ENCODE data around the gene SNRPF. TPM values are rescaled to one million over a fixed set of nuclear protein-coding genes. Genes with fewer than 3 reads are reported as not detected.

Gene SNRPF
- total RNA-seq, 1 experiment from 2014 or later: 71.4 TPM

DNA sequence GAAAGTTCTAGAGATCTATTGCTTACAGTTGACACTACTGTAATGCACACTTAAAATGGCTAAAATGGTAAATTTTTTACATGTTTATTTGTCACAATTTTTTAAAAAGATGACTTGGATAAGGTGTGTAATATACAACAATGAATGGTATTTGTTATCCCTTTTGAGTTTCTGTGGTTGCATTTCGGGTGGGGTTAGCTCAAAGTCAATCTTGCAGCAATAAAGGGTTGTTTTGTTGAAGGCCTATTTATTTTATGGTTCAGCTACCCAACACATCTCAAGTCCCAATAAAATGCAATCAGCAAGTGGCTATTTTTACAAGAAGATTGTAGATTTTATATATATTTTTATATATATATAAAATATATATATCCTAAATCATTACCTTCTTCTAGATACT, 22.1 kb downstream of the SNRPF start:
- Histone ChIP-seq H3K36me3 (ENCODE audit: insufficient read depth, low read length, poor library complexity, severe bottlenecking) (no peaks in the 10 kb centered on the region), H3K27me3 (replicated peaks; ENCODE audit: insufficient read depth, low read depth, low read length, poor library complexity) (no peaks in the 10 kb centered on the region), H3K27ac (ENCODE audit: low read depth, low read length, poor library complexity, severe bottlenecking) (no peak overlapping the region), H3K4me3 (ENCODE audit: low read depth, low read length, poor library complexity, severe bottlenecking) (no peak overlapping the region), H3K9me3 (ENCODE audit: low read depth, low read length, poor library complexity, severe bottlenecking) (peaks cover 6% of the 10 kb centered on the region), H3K4me1 (ENCODE audit: insufficient read depth, low read length, poor library complexity, severe bottlenecking) (peaks cover 6% of the 10 kb centered on the region)
- TF ChIP-seq CTCF (conservative IDR thresholded peaks at IDR 0.05; ENCODE audit: low read depth, low read length): no peak
- no peak for TF ChIP-seq EZH2 (IDR thresholded peaks at IDR 0.05; ENCODE audit: borderline replicate concordance, low read depth, low read length, poor library complexity, severe bottlenecking)
- no peak for DNase-seq (ENCODE audit: low spot score)
- ChIA-PET POLR2A (ENCODE audit: low non-redundant PET) (no interaction called here), CTCF (no interaction called here)
- BruUV-seq (replicated peaks): no TSS peak
- intact Hi-C loops (cut with micrococcal nuclease; ENCODE audit: unreplicated experiment): no loop called here

DNA sequence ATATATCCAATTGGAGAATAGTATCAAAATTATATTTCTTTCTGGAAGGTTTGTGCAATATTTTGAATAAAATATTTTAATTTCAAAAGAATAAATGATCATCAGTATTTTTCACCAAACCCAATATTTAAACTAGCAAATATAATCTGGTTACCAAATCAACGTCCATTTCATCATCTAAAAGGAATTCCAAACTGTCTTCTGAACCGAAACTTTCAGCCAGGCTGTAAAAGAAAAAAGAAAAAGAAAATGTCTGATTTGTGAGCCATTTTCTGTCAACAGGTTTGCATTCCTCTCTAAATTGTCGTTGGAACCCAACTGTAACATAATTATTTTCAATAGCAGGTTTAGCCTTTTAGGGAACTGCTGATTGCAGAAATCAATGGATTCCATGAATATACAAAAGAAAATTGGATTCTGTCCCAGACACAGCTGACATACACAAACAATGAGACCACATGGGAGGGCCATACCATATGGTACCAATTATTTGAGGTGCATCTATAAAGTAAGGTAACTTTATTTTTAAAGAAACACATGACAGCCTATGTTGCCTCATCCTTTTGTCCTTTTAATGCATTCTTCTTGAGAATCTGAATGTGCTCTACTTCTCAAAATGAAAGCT, 22.7 kb downstream of the SNRPF start:
- H3K4me1 ChIP-seq (ENCODE audit: insufficient read depth, low read length, poor library complexity, severe bottlenecking): peaks cover 6% of the 10 kb centered on the region
- ChIA-PET CTCF (no interaction called here), POLR2A (ENCODE audit: low non-redundant PET) (no interaction called here)
- DNase-seq (ENCODE audit: low spot score): peak; percentile 5
- no peak overlapping the region for H3K4me3 ChIP-seq (ENCODE audit: low read depth, low read length, poor library complexity, severe bottlenecking)
- H3K27me3 ChIP-seq (replicated peaks; ENCODE audit: insufficient read depth, low read depth, low read length, poor library complexity): no peaks in the 10 kb centered on the region
- peaks cover 6% of the 10 kb centered on the region for H3K9me3 ChIP-seq (ENCODE audit: low read depth, low read length, poor library complexity, severe bottlenecking)
- intact Hi-C loops (cut with micrococcal nuclease; ENCODE audit: unreplicated experiment): no loop called here
- no TSS peak for BruUV-seq (replicated peaks)
- no peak overlapping the region for H3K27ac ChIP-seq (ENCODE audit: low read depth, low read length, poor library complexity, severe bottlenecking)
- no peak for TF ChIP-seq CTCF (conservative IDR thresholded peaks at IDR 0.05; ENCODE audit: low read depth, low read length)
- TF ChIP-seq EZH2 (IDR thresholded peaks at IDR 0.05; ENCODE audit: borderline replicate concordance, low read depth, low read length, poor library complexity, severe bottlenecking): no peak
- H3K36me3 ChIP-seq (ENCODE audit: insufficient read depth, low read length, poor library complexity, severe bottlenecking): no peaks in the 10 kb centered on the region

DNA sequence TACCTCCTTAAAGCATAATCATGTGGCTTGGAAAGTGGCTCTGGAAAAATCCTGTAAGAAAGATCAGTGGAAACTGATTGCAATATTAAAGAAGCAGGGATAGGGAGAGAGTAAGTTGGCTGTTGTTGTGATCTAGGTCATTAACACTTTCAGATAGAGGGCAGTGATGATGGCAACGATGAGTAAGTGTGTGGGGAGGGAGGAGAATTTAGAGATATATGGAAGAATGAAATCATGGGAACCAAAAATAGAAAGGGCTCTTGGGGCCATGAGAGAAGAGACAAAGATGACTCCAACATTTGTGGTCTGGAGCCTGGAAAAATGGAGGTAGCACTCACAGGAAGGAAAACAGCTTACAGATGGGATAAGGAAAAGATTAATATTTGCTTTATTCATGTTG, 23.3 kb downstream of the SNRPF start:
- CTCF ChIA-PET: no interaction called here
- POLR2A ChIA-PET (ENCODE audit: low non-redundant PET): no interaction called here
- no peaks in the 10 kb centered on the region for H3K27me3 ChIP-seq (replicated peaks; ENCODE audit: insufficient read depth, low read depth, low read length, poor library complexity)
- no peak for TF ChIP-seq CTCF (conservative IDR thresholded peaks at IDR 0.05; ENCODE audit: low read depth, low read length)
- no peak for TF ChIP-seq EZH2 (IDR thresholded peaks at IDR 0.05; ENCODE audit: borderline replicate concordance, low read depth, low read length, poor library complexity, severe bottlenecking)
- H3K4me3 ChIP-seq (ENCODE audit: low read depth, low read length, poor library complexity, severe bottlenecking): no peak overlapping the region
- H3K4me1 ChIP-seq (ENCODE audit: insufficient read depth, low read length, poor library complexity, severe bottlenecking): peaks cover 6% of the 10 kb centered on the region
- DNase-seq (ENCODE audit: low spot score): no peak
- H3K36me3 ChIP-seq (ENCODE audit: insufficient read depth, low read length, poor library complexity, severe bottlenecking): no peaks in the 10 kb centered on the region
- intact Hi-C loops (cut with micrococcal nuclease; ENCODE audit: unreplicated experiment): no loop called here
- peaks cover 6% of the 10 kb centered on the region for H3K9me3 ChIP-seq (ENCODE audit: low read depth, low read length, poor library complexity, severe bottlenecking)
- H3K27ac ChIP-seq (ENCODE audit: low read depth, low read length, poor library complexity, severe bottlenecking): no peak overlapping the region
- no TSS peak for BruUV-seq (replicated peaks)

Measured in A673 (cell line).